ENCODE data around the gene SBF2. TPM values are rescaled to one million over a fixed set of nuclear protein-coding genes. Genes with fewer than 3 reads are reported as not detected.

SBF2 gene
- total RNA-seq, 2 donors from 2014 or later, result 22.8 to 23.9 TPM

- Histone ChIP-seq H3K9me3 (peaks cover 0 to 6% of the 10 kb centered on the region in 2 donors), H3K27ac (no peak overlapping the region), H3K4me3 (no peak overlapping the region), H3K4me1 (no peaks in the 10 kb centered on the region), H3K27me3 (no peaks in the 10 kb centered on the region), H3K36me3 (no peaks in the 10 kb centered on the region)
- TF ChIP-seq, protein P1, sequence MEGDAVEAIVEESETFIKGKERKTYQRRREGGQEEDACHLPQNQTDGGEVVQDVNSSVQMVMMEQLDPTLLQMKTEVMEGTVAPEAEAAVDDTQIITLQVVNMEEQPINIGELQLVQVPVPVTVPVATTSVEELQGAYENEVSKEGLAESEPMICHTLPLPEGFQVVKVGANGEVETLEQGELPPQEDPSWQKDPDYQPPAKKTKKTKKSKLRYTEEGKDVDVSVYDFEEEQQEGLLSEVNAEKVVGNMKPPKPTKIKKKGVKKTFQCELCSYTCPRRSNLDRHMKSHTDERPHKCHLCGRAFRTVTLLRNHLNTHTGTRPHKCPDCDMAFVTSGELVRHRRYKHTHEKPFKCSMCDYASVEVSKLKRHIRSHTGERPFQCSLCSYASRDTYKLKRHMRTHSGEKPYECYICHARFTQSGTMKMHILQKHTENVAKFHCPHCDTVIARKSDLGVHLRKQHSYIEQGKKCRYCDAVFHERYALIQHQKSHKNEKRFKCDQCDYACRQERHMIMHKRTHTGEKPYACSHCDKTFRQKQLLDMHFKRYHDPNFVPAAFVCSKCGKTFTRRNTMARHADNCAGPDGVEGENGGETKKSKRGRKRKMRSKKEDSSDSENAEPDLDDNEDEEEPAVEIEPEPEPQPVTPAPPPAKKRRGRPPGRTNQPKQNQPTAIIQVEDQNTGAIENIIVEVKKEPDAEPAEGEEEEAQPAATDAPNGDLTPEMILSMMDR (IDR thresholded peaks at IDR 0.05), result no peak
- no peak for DNase-seq (ENCODE audit: low spot score)
These were observed 277.0 kb downstream of the SBF2 start for GRCh38 chr11:10017050-10017449.

DNA sequence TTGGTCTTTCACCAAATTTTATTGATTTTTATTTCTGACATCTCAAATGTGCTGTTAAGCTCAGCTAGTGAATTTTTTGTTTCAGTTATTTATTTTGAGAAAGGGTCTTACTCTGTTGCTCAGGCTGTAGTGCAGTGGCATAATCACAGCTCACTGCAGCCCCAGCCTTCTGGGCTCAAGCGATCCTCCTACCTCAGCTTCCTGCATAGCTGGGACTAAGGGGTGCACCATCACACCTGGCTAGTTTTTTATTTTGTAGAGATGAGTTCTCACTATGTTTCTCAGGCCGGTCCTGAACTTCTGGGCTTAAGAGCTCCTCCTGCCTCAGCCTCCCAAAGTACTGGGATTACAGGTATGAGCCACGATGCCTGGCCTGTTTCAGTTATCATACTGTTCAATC is 282.0 kb downstream of the SBF2 start:
- H3K9me3 ChIP-seq, result peaks cover 0 to 7% of the 10 kb centered on the region in 2 donors
- H3K36me3 ChIP-seq, result no peaks in the 10 kb centered on the region
- no peak overlapping the region for H3K4me3 ChIP-seq
- H3K4me1 ChIP-seq, result no peaks in the 10 kb centered on the region
- TF ChIP-seq, protein P1 (IDR thresholded peaks at IDR 0.05), result no peak
- H3K27me3 ChIP-seq, result no peaks in the 10 kb centered on the region
- no peak for DNase-seq (ENCODE audit: low spot score)
- H3K27ac ChIP-seq, result no peak overlapping the region

- Histone ChIP-seq H3K4me1 (no peaks in the 10 kb centered on the region), H3K27me3 (no peaks in the 10 kb centered on the region), H3K9me3 (no peaks in the 10 kb centered on the region), H3K27ac (no peak overlapping the region), H3K36me3 (no peaks in the 10 kb centered on the region), H3K4me3 (no peak overlapping the region)
- DNase-seq (ENCODE audit: low spot score), result no peak
- TF ChIP-seq, protein P1 (IDR thresholded peaks at IDR 0.05), result no peak
These were observed 288.0 kb downstream of the SBF2 start for GRCh38 chr11:10005955-10006525.

DNA sequence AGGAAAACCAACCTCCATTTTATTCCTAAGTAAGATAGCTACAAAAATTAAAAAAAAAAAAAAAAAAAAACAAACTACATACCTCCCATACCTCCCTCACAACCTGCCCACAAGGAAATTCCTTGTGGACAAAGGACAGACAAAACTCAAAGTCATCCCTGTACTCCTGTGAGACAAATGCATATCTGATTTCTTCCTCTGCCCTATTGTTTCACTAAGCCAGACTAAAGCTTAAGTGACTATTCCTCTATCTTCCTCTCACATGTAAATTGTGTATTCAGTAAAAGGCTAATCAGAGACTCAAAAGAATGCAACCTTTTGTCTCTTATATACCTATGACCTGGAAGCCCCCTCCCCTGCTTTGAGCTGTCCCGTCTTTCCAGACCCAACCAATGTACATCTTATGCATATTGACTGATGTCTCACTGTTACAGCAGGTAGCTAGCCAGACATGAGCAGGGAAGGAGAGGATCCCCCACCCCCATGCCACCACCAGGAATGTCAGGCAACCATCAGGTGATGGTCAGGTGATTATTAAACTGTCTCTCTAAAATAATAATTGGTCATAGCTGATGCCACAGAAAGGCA is 289.4 kb downstream of the SBF2 start:
- H3K4me3 ChIP-seq, result no peak overlapping the region
- no peaks in the 10 kb centered on the region for H3K36me3 ChIP-seq
- no peak for DNase-seq (ENCODE audit: low spot score)
- H3K27me3 ChIP-seq, result no peaks in the 10 kb centered on the region
- no peaks in the 10 kb centered on the region for H3K4me1 ChIP-seq
- no peaks in the 10 kb centered on the region for H3K9me3 ChIP-seq
- H3K27ac ChIP-seq, result no peak overlapping the region
- TF ChIP-seq, protein P1 (IDR thresholded peaks at IDR 0.05), result no peak

- no peak for DNase-seq (ENCODE audit: low spot score)
- Histone ChIP-seq H3K4me3 (no peak overlapping the region), H3K9me3 (no peaks in the 10 kb centered on the region), H3K27me3 (no peaks in the 10 kb centered on the region), H3K4me1 (no peaks in the 10 kb centered on the region), H3K27ac (no peak overlapping the region), H3K36me3 (no peaks in the 10 kb centered on the region)
- TF ChIP-seq, protein P1 (IDR thresholded peaks at IDR 0.05), result no peak
These were observed 291.8 kb downstream of the SBF2 start for GRCh38 chr11:10002221-10002620.

- Histone ChIP-seq H3K4me1 (no peaks in the 10 kb centered on the region), H3K4me3 (no peak overlapping the region), H3K9me3 (peaks cover 0 to 5% of the 10 kb centered on the region in 2 donors), H3K27ac (no peak overlapping the region), H3K27me3 (no peaks in the 10 kb centered on the region), H3K36me3 (peaks cover 12% of the 10 kb centered on the region)
- TF ChIP-seq, protein P1 (IDR thresholded peaks at IDR 0.05), result no peak
- no peak for DNase-seq (ENCODE audit: low spot score)
These were observed 301.7 kb downstream of the SBF2 start for GRCh38 chr11:9992306-9992705.
